Neural crest cell (in vitro differentiated cells): ENCODE measurements around the gene LNPEP. TPM values are rescaled to one million over a fixed set of nuclear protein-coding genes. Genes with fewer than 3 reads are reported as not detected.

ENCODE experiments used
- DNase-seq: peaks from one replicate; pipeline ENCODE4 v3.0.0; 2021; ENCODE audit warnings: low read depth, mixed read lengths, low spot score
- H3K27ac Mint-ChIP-seq: one replicate; pipeline ENCODE4 v1.8.0; 2021; ENCODE audit warnings: mild to moderate bottlenecking, mixed read lengths; ENCODE audit not compliant: unreplicated experiment
- H3K27me3 Mint-ChIP-seq: 2 replicates; pipeline ENCODE4 v1.8.0; 2021; ENCODE audit warnings: low read depth, mild to moderate bottlenecking, mixed read lengths
- H3K36me3 Mint-ChIP-seq: 2 replicates; pipeline ENCODE4 v1.8.0; 2021; ENCODE audit warnings: low read depth, mild to moderate bottlenecking, mixed read lengths
- H3K4me1 Mint-ChIP-seq: 2 replicates; pipeline ENCODE4 v1.8.0; 2021; ENCODE audit warnings: mixed read lengths
- H3K4me3 Mint-ChIP-seq: one replicate; pipeline ENCODE4 v1.8.0; 2021; ENCODE audit warnings: mild to moderate bottlenecking, mixed read lengths
- H3K9me3 Mint-ChIP-seq: 2 replicates; pipeline ENCODE4 v1.8.0; 2021; ENCODE audit warnings: mixed read lengths
- total RNA-seq: library from RNA; stranded (reverse); gene quantifications from 2 replicates; pipeline ENCODE4 v1.2.1, GENCODE V29; 2021
- TF ChIP-seq, protein P1 (sequence below): fragments of 200-600 bp; sonication (generic); conservative IDR thresholded peaks from 2 replicates; pipeline ENCODE4 v1.5.0; 2021; ENCODE audit warnings: antibody characterized with exemption, mild to moderate bottlenecking

LNPEP gene
- total RNA-seq, 1 donor from 2014 or later, result 17.4 TPM

- Mint-ChIP-seq H3K27me3 (no peaks in the 10 kb centered on the region), H3K36me3 (peaks cover 8% of the 10 kb centered on the region), H3K4me1 (peaks cover 2% of the 10 kb centered on the region), H3K27ac (no peak overlapping the region), H3K9me3 (peaks cover 8% of the 10 kb centered on the region), H3K4me3 (no peak overlapping the region)
- no peak for DNase-seq
- TF ChIP-seq, protein P1, sequence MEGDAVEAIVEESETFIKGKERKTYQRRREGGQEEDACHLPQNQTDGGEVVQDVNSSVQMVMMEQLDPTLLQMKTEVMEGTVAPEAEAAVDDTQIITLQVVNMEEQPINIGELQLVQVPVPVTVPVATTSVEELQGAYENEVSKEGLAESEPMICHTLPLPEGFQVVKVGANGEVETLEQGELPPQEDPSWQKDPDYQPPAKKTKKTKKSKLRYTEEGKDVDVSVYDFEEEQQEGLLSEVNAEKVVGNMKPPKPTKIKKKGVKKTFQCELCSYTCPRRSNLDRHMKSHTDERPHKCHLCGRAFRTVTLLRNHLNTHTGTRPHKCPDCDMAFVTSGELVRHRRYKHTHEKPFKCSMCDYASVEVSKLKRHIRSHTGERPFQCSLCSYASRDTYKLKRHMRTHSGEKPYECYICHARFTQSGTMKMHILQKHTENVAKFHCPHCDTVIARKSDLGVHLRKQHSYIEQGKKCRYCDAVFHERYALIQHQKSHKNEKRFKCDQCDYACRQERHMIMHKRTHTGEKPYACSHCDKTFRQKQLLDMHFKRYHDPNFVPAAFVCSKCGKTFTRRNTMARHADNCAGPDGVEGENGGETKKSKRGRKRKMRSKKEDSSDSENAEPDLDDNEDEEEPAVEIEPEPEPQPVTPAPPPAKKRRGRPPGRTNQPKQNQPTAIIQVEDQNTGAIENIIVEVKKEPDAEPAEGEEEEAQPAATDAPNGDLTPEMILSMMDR, result no peak
Observed at GRCh38 chr5:96952118-96952750, 16.4 kb downstream of the LNPEP start.

GRCh38 chr5:96952974-96953730 lies 17.3 kb downstream of the LNPEP start:
- TF ChIP-seq, protein P1, result no peak
- Mint-ChIP-seq H3K36me3 (peaks cover 8% of the 10 kb centered on the region), H3K27me3 (no peaks in the 10 kb centered on the region), H3K4me1 (peaks cover 4% of the 10 kb centered on the region), H3K9me3 (peaks cover 8% of the 10 kb centered on the region), H3K4me3 (no peak overlapping the region), H3K27ac (no peak overlapping the region)
- DNase-seq, result no peak

DNA sequence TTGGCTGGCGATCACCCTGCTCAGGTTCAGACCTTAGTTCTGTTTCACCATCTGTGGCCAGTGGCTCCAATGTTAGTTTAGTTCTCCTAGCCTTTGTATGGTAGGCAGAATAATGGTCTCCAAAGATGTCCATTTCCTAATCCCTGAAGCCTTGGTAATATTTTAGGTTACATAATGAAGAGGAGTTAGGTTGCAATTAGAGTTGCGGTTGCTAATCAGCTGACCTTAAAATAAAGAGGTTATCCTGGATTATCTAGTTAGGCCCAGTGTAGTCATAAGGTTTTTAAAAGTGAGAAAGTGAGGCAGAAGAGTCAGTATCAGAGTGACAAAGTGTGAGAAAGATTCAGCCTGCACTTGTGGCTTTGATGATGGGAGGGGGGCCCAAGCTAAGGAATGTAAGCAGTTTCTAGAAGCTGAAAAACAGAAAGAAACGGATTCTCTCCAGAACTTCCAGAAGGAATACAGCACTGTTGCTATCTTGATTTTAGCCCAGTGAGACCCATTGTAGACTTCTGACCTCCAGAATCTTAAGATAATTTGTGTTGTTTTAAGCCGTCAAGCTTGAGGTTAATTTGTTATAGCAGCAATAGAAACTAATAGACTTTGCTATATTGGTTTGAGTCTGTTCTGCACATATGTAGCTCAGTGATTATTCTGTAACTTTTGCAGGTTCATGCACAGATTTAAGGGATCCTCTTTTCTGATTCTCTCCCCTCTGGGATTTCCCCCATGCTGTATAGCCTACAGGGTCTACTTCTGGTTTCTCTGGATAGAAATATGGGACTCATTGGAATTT lies 21.6 kb downstream of the LNPEP start:
- Mint-ChIP-seq H3K4me3 (no peak overlapping the region), H3K27me3 (no peaks in the 10 kb centered on the region), H3K27ac (no peak overlapping the region), H3K9me3 (no peaks in the 10 kb centered on the region), H3K4me1 (peaks cover 9% of the 10 kb centered on the region), H3K36me3 (peaks cover 2% of the 10 kb centered on the region)
- DNase-seq, result no peak
- TF ChIP-seq, protein P1, result no peak

DNA sequence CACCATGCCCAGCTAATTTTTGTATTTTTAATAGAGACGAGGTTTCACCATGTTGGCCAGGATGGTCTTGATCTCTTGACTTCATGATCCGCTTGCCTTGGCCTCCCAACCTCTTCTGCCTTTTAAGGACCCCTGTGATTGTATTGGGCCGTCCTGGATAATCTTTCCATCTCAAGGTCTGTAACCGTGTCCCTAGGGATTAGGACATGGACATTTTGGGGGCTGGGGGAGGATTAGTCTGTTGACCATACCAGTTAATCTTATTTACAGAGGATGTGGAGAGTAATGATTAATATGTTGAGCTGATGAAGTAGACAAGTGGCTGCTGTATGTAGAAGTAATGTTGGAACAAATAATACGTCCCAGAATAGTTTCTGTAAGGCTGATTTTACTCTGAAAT lies 23.1 kb downstream of the LNPEP start:
- no peak for DNase-seq
- Mint-ChIP-seq H3K27ac (no peak overlapping the region), H3K9me3 (no peaks in the 10 kb centered on the region), H3K4me3 (no peak overlapping the region), H3K36me3 (peaks cover 2% of the 10 kb centered on the region), H3K4me1 (peaks cover 17% of the 10 kb centered on the region), H3K27me3 (no peaks in the 10 kb centered on the region)
- TF ChIP-seq, protein P1, result no peak

- no peaks in the 10 kb centered on the region for H3K27me3 Mint-ChIP-seq
- no peaks in the 10 kb centered on the region for H3K9me3 Mint-ChIP-seq
- H3K27ac Mint-ChIP-seq, result no peak overlapping the region
- H3K4me3 Mint-ChIP-seq, result no peak overlapping the region
- TF ChIP-seq, protein P1, result no peak
- DNase-seq, result no peak
- H3K4me1 Mint-ChIP-seq, result peaks cover 18% of the 10 kb centered on the region
- peaks cover 2% of the 10 kb centered on the region for H3K36me3 Mint-ChIP-seq
Observed at GRCh38 chr5:96961053-96961452, 25.2 kb downstream of the LNPEP start.
